PC-9 (cell line): Measurements from ENCODE around the gene JPH2. TPM values are rescaled to one million over a fixed set of nuclear protein-coding genes. Genes with fewer than 3 reads are reported as not detected.

Experiments used
- BruUV-seq: library from RNA; stranded (reverse); fragments of 400-500 nt; replicated peaks from 2 replicates; lab custom pipeline; 2021; lab: Mats Ljungman, UMichigan
- CTCF ChIA-PET: fragments of 300-600 bp; sonication (Branson Sonifier 250); formaldehyde crosslinking; loops from one replicate; lab custom pipeline; 2022; ENCODE audit warnings: antibody characterized with exemption; lab: Charles Lee
- POLR2A ChIA-PET: fragments of 300-600 bp; sonication (Branson Sonifier 250); formaldehyde crosslinking; loops from one replicate; lab custom pipeline; 2022; ENCODE audit warnings: antibody characterized with exemption; ENCODE audit not compliant: unreplicated experiment; lab: Charles Lee
- DNase-seq, 2 experiments: peaks; one replicate each; pipeline versions ENCODE4 v3.0.0 to v3.0.0-alpha.2; 2015 to 2022; ENCODE audit warnings: mixed read lengths in 1 of 2
- H2AFZ ChIP-seq: fragments of 200-600 bp; sonication (generic); 2 replicates; pipeline ENCODE4 v1.8.1; 2017; ENCODE audit warnings: antibody characterized with exemption
- H3F3A ChIP-seq: fragments of 200-600 bp; sonication (generic); 2 replicates; pipeline ENCODE4 v1.8.1; 2017; ENCODE audit warnings: antibody characterized with exemption, mild to moderate bottlenecking, low read depth; ENCODE audit not compliant: insufficient read depth
- H3K27ac ChIP-seq: fragments of 200-600 bp; sonication (generic); 2 replicates; pipeline ENCODE4 v1.6.1; 2016; ENCODE audit warnings: mixed run types
- H3K27me3 ChIP-seq: fragments of 200-600 bp; sonication (generic); 2 replicates; pipeline ENCODE4 v1.6.1; 2016; ENCODE audit warnings: low read depth, mixed run types; ENCODE audit not compliant: insufficient read depth
- H3K36me3 ChIP-seq: fragments of 200-600 bp; sonication (generic); 2 replicates; pipeline ENCODE4 v1.6.1; 2016; ENCODE audit warnings: low read depth, mixed run types
- H3K4me1 ChIP-seq: fragments of 200-600 bp; sonication (generic); replicated peaks from 2 replicates; pipeline ENCODE4 v1.6.1; 2016; ENCODE audit warnings: mixed run types; ENCODE audit not compliant: insufficient read depth
- H3K4me2 ChIP-seq: fragments of 200-600 bp; sonication (generic); 2 replicates; pipeline ENCODE4 v1.6.1; 2017; ENCODE audit warnings: mixed run types
- H3K4me3 ChIP-seq: fragments of 200-600 bp; sonication (generic); 2 replicates; pipeline ENCODE4 v1.6.1; 2016; ENCODE audit warnings: mixed run types
- H3K79me2 ChIP-seq: fragments of 200-600 bp; sonication (generic); 2 replicates; pipeline ENCODE4 v1.6.1; 2017; ENCODE audit warnings: low read depth, mixed run types
- H3K9me2 ChIP-seq: fragments of 200-600 bp; sonication (generic); 2 replicates; pipeline ENCODE4 v1.8.1; 2017; ENCODE audit warnings: mild to moderate bottlenecking; ENCODE audit not compliant: insufficient read depth
- H3K9me3 ChIP-seq: fragments of 200-600 bp; sonication (generic); 2 replicates; pipeline ENCODE4 v1.8.1; 2016; ENCODE audit warnings: low read depth; ENCODE audit not compliant: insufficient read depth
- H4K20me1 ChIP-seq: fragments of 200-600 bp; sonication (generic); 2 replicates; pipeline ENCODE4 v1.8.1; 2017; ENCODE audit not compliant: insufficient read depth
- CTCF ChIP-seq: fragments of 200-600 bp; sonication (generic); conservative IDR thresholded peaks from 2 replicates; pipeline ENCODE4 v1.6.1; 2017; ENCODE audit warnings: mixed run types, antibody characterized with exemption, mild to moderate bottlenecking, moderate library complexity
- EZH2 ChIP-seq: fragments of 200-600 bp; sonication (generic); IDR thresholded peaks from 2 replicates; pipeline ENCODE4 v1.8.0; 2017; ENCODE audit warnings: antibody characterized with exemption, low read depth
- intact Hi-C: fragments of 100-400 bp; cut with micrococcal nuclease; formaldehyde crosslinking; loops from one replicate; pipeline ENCODE4 v1.10.0; 2022; ENCODE audit not compliant: unreplicated experiment
- total RNA-seq: library from RNA; stranded (reverse); gene quantifications from 2 replicates; pipeline ENCODE4 v1.2.3, GENCODE V29; 2021

Gene JPH2
- total RNA-seq, 1 experiment from 2014 or later, result 41.1 TPM

DNA sequence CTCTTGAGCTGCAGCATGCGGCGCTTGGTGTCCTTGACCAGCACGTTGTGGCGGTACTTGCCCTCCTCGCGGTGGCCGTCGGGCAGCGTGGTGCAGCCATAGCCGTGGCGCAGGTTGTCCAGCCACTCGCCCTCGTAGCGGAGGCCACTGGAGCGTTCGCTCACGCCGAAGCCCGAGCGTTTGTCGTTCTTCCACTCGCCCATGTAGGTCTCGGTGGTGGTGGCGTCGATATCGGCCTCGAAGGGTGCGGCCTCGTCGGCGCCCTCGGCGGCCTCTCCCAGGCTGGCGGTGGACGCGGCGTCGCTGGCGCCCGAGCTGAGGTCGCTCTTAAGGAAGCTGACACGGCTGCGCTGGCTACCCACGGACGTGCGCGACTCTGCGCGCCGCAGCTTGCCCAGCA lies 27.3 kb downstream of the JPH2 start:
- Histone ChIP-seq H3K9me3 (no peaks in the 10 kb centered on the region), H3K4me1 (peaks cover 11% of the 10 kb centered on the region), H3K79me2 (peaks cover 15% of the 10 kb centered on the region), H3K4me3 (no peak overlapping the region), H3K36me3 (peaks cover 16% of the 10 kb centered on the region), H3K9me2 (no peaks in the 10 kb centered on the region), H3F3A (peaks cover 6% of the 10 kb centered on the region; the same call in 1 of the 2 replicates), H3K27ac (no peak overlapping the region), H2AFZ (no peak overlapping the region), H3K27me3 (no peaks in the 10 kb centered on the region), H3K4me2 (no peak overlapping the region), H4K20me1 (no peaks in the 10 kb centered on the region)
- no TSS peak for BruUV-seq
- ChIA-PET POLR2A (no interaction called here), CTCF (no interaction called here)
- intact Hi-C loops, result no loop called here
- no peak for DNase-seq
- TF ChIP-seq CTCF, result no peak
- TF ChIP-seq EZH2, result no peak

GRCh38 chr20:44159125-44159524 lies 27.9 kb downstream of the JPH2 start:
- Histone ChIP-seq H3K79me2 (peaks cover 10% of the 10 kb centered on the region), H3K4me2 (no peak overlapping the region), H4K20me1 (no peaks in the 10 kb centered on the region), H2AFZ (no peak overlapping the region), H3K9me3 (no peaks in the 10 kb centered on the region), H3K36me3 (peaks cover 16% of the 10 kb centered on the region), H3F3A (peaks cover 3% of the 10 kb centered on the region; the same call in 1 of the 2 replicates), H3K27ac (no peak overlapping the region), H3K4me1 (peaks cover 5% of the 10 kb centered on the region), H3K27me3 (no peaks in the 10 kb centered on the region), H3K4me3 (no peak overlapping the region), H3K9me2 (no peaks in the 10 kb centered on the region)
- TF ChIP-seq CTCF (no peak), EZH2 (no peak)
- no TSS peak for BruUV-seq
- no peak for DNase-seq
- POLR2A ChIA-PET, result no interaction called here
- intact Hi-C loops, result no loop called here
- CTCF ChIA-PET, result no interaction called here

GRCh38 chr20:44157061-44157460 lies 29.9 kb downstream of the JPH2 start:
- DNase-seq, result no peak
- no peak overlapping the region for H3K4me3 ChIP-seq
- no peaks in the 10 kb centered on the region for H3K27me3 ChIP-seq
- H3K27ac ChIP-seq, result no peak overlapping the region
- peaks cover 12% of the 10 kb centered on the region for H3K4me1 ChIP-seq
- intact Hi-C loops, result no loop called here
- TF ChIP-seq CTCF (no peak), EZH2 (no peak)
- H3K9me2 ChIP-seq, result no peaks in the 10 kb centered on the region
- no peaks in the 10 kb centered on the region for H4K20me1 ChIP-seq
- H3K79me2 ChIP-seq, result 0 out of 2 replicates have a peak, but pooled peaks cover 8% of the 10 kb centered on the region
- H3F3A ChIP-seq, result peaks cover 12% of the 10 kb centered on the region; the same call in 1 of the 2 replicates
- peaks cover 16% of the 10 kb centered on the region for H3K36me3 ChIP-seq
- POLR2A ChIA-PET, result no interaction called here
- no peaks in the 10 kb centered on the region for H3K9me3 ChIP-seq
- H3K4me2 ChIP-seq, result no peak overlapping the region
- no TSS peak for BruUV-seq
- CTCF ChIA-PET, result no interaction called here
- no peak overlapping the region for H2AFZ ChIP-seq
